COR-L47 (cell line): Measurements from ENCODE around the gene HEXB.
A peak's percentile ranks its signal among the peaks of the same experiment; 100 is the strongest.
"Not testable (repeated sequence)": the region's sequence is repeated elsewhere in the genome, so short reads cannot be mapped to it uniquely, and the experiment has no call there.

ENCODE experiments used
- DNase-seq: peaks from one replicate; lab custom pipeline; 2025; lab: John Stamatoyannopoulos, UW

The HEXB gene

DNA sequence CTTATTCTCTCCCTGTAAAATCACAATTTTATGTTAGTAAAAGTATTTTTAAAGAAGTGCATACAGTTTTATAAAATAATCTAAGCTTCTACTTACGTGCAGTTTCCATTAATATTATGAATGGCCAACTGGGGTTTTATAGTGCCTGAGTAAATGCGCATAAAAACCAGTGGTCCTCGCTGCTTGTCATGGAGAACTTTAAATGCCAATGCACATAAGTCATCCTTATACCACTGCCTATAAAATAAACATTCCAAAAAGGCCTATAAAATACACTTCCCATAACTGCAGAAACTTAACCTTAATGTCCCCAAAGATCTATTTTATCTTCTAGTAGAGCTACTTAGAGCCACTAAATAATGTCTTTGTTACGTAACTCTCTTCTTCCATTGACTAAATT, 53.4 kb downstream of the HEXB start:
- DNase-seq: no peak

DNA sequence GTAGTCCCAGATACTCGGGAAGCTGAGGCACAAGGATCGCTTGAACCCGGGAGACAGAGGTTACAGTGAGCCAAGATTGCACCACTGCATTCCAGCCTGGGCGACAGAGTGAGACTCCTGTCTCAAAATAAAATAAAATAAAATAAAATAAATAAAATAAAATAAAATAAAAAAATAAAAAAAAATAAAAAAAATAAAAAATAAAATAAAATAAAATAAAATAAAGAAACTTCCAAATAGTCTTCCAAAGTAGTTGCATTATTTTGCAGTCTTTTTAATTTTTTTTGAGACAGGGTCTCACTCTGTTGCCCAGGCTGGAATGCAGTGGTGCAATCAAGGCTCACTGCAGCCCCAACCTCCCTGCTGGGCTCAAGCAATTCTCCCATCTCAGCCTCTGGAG, 63.7 kb downstream of the HEXB start:
- DNase-seq: not testable (repeated sequence)

DNA sequence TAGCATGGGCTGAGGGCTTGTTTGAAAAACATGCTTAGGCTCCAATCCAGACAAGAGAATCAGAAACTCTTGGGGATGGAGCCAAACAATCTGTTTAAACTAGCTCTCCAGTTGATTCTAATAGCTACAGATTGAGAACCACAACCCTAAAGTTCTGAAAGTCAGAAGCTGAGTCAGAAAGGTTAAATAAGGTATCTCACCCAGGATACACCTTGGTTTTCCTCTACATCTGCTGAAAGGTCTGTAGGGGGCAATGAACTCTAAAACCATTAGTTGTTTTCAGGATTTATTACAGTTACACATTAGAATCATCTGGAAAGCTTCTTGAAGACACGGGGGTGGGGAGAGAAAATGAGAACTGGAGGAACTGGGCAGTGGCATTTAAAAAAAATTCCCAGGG, 76.2 kb downstream of the HEXB start:
- DNase-seq: no peak

DNA sequence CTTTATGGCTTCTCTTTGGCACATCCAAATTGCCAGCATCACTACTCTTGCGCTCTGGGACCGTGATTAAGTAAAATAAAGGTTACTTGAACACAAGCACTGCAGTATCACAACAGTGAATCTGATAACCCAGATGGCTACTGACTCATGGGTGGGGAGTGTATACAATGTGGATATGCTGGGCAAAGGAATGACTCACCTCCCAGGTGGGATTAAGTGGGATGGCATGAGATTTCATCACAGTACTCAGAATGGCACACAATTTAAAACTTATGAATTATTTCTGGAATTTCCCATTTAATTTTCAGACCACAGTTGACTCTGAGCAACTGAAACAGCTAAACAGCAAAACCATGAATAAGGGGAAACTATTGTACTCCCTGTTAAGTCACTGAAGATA, 77.6 kb downstream of the HEXB start:
- DNase-seq: no peak

DNA sequence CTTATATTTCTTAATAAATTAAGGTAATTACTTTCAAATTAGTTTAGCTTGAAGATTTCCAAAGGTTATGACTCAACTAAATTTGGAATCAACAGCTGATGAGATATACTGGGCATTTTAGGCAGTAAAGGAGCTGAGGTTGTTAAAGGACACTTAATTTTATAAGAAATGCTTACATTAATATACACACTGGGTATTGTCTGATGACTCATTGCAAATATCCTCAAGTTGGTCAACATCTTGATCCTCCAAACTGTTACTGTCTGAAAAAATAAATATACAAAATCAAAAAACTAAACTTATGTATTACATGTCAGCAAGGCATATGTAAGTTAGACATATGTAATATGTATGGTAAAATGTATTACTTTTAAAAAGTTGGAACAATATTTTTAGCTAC, 78.5 kb downstream of the HEXB start:
- no peak for DNase-seq

DNA sequence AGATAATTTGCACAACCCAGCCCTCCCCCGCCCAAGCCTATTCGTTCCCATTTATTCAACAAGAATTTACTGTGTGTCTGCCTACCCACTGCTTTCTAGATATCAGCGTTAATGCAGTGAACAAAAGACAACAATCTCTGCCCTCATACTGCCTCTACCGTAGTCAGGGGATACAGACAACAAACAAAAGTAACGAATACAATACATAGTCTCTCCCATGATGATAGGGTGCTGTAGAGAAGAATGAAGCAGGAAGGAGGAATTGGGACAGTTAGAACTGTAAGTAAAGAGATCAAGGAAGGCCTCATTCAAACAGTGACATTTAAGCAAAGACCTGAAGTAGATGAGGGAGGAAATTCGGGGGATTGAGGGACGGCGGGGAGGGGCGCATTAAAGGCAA, 80.2 kb downstream of the HEXB start:
- peak; percentile 37 for DNase-seq

DNA sequence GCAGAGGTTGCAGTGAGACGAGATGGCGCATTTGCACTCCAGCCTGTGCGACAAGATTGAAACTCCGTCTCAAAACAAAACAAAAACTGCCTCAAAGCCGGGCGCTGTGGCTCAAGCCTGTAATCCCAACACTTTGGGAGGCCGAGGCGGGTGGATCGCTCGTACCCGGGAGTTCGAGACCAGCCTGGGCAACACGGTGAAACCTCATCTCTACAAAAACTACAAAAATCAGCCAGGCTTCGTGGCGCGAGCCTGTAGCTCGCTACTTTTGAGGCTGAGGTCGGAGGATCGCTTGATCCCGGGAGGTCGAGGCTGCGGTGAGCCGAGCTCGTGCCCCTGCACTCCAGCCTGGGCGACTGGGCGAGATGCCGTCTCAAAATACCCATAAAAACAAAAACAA, 80.9 kb downstream of the HEXB start:
- DNase-seq: no peak

DNA sequence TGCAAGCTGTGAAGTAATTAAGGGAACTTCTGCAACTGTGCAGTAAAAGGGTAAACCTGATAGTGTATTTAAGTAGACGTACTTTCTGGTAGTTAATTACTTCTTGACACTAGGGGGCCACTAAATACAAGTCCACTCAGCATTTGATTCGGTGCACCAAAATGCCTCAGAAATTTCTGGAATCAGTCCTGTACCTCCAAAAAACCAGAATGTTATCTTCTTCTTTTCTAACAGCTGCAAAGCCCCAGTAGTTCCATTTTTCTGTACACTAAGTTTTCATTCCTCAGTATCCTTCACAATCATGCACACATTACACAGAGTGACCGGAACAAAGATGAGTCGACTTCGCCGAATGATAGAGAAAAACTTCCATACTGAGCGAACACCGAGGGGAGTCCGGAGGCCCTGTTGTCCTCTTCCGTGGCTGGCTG, 81.4 kb downstream of the HEXB start:
- DNase-seq: peak; percentile 40

DNA sequence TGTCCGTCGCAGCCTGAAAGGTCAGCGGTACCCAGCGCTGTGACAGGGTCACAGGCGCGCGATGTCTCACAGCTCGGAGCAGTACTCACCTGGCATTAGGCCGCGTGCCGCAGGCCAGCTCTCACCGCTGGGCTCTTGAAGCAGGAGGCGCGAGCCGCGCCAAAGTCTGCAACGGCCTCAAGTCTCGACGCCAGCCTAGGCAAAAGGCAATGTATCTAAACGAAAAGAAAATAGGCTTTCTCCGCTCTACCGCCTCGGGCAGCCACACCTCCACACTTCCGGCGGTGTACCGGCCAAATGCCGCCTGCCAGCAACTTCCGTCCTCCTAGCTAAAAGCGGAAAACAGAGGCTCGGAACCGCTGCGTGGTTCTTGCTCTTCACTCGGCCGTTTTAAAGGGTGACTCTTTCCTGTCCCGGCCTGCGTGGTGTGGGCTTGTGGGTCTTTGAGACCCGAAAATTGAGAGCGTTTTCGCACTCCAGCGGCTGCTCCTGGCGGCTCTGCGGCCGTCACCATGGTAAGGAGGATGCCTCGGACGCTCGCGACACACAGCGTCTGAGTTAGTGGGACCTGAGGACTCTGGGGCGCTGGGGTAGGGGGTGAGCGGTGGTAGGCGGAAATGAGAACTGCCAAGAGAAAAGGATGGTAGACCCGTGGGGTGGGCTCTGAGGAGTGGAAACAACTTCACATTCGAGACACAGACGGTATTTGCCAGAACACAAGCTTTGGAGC, 82.0 kb downstream of the HEXB start, which contains the start of the genes GFM2 and NSA2:
Gene GFM2, minus strand, starts transcription at position 269 of the 730 bp plus-strand sequence. CDS start 3,375 bp downstream, outside the sequence.
Gene NSA2, plus strand, starts transcription at position 401 of the 730 bp plus-strand sequence. Its CDS starts 112 bp downstream, at position 513.
- peak; percentile 91 for DNase-seq

DNA sequence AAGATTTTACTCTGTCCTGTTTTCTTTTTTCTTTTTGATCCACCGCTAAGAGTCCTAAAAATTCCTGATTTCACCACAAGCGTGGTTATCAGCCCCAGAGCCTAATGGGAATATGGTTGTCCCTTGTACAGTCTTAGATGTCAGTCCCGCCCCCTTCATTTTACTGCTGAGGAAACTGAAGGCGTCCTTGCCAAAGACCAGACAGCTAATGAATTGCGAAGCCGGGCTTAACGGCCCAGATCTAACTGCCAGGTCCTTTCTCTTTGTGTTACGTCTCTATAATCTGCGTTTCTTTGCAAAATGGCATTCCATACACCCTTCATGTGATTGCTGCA, 82.5 kb downstream of the HEXB start:
- peak; percentile 0 for DNase-seq
